Astrocyte of the cerebellum (primary cell): ENCODE measurements around the gene TUBB.
A peak's percentile ranks its signal among the peaks of the same experiment; 100 is the strongest.

Experiments used
- DNase-seq: peaks from one replicate; pipeline ENCODE4 v3.0.0-alpha.2; 2011; ENCODE audit warnings: low read depth
- H3K4me3 ChIP-seq: 2 replicates; pipeline ENCODE4 v1.5.1; 2011; ENCODE audit warnings: mild to moderate bottlenecking, low read depth, low read length, moderate library complexity
- CTCF ChIP-seq: IDR thresholded peaks from 2 replicates; pipeline ENCODE4 v1.5.1; 2012; ENCODE audit warnings: low read length, low read depth, moderate library complexity, mild to moderate bottlenecking; ENCODE audit errors: missing control alignments
- in situ Hi-C: cut with HindIII; loops from 2 replicates; pipeline ENCODE4 v1.10.0; 2017; ENCODE audit warnings: low sequenced_read_pairs

Gene TUBB

GRCh38 chr6:30688569-30688968 lies 31.6 kb upstream of the TUBB start:
- DNase-seq, result no peak
- in situ Hi-C loops, result no loop called here
- H3K4me3 ChIP-seq, result peak overlapping the region; percentile 94
- no peak for TF ChIP-seq CTCF

DNA sequence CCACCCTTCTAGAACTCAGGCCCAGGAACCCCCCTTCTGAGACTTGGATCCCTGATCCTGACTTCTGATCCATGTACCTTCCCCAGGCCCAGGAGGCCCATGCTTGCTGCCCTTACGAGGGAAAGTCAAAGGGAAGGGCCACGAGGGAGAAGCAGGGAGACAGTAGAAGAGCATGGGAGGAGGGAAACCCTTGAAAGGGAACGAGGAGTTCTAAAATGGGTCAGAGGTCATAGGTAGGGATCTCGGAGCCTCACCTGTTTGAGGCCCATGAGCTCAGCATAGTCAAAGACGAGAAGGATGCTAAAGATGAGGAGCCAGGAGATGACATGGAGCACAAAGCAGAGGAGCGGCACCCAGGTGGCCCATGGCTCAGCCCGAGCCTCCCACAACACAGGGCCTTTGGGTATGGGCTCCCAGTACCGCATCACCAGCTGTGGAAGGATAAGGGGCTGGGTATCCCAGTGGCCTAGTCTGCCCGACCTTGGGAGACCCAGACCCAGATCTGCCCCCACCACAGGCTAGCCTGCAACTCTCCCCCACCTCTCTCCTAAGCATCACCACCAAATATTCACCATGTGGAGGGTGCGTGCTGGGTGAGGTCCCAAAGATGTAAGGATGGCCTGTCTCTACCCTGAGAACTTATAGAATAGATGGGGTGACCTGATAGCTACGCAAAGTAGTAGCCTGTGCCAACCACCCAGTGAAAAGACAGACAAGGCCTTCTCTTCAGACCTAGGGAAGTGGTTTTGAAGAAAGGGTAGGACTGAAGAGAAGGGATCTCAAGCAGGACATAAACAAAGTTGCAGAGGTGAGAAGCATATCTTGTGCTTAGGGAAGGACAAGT lies 30.9 kb upstream of the TUBB start:
- TF ChIP-seq CTCF, result no peak
- DNase-seq, result no peak
- in situ Hi-C loops, result no loop called here
- no peak overlapping the region for H3K4me3 ChIP-seq

GRCh38 chr6:30689985-30690384 lies 30.2 kb upstream of the TUBB start:
- peak overlapping the region; percentile 66 for H3K4me3 ChIP-seq
- TF ChIP-seq CTCF, result no peak
- in situ Hi-C loops, result no loop called here
- no peak for DNase-seq

GRCh38 chr6:30690403-30691207 lies 29.5 kb upstream of the TUBB start, which contains the start of gene NRM:
TSS of gene NRM (minus strand) at chr6:30690984. CDS start at chr6:30690974, 10 bp downstream.
- in situ Hi-C loops, result no loop called here
- no peak for TF ChIP-seq CTCF
- H3K4me3 ChIP-seq, result peak within 1 kb of the TSS; percentile 66
- DNase-seq, result peak; percentile 42

- TF ChIP-seq CTCF, result no peak
- in situ Hi-C loops, result no loop called here
- H3K4me3 ChIP-seq, result peak overlapping the region; percentile 66
- DNase-seq, result no peak
Measured at GRCh38 chr6:30691208-30691847, 28.8 kb upstream of the TUBB start.

GRCh38 chr6:30696432-30696831 lies 23.7 kb upstream of the TUBB start:
- no peak overlapping the region for H3K4me3 ChIP-seq
- in situ Hi-C loops, result no loop called here
- TF ChIP-seq CTCF, result no peak
- no peak for DNase-seq
